ENCODE data around the gene KRTAP5-9.
"Not testable (repeated sequence)": the region's sequence is repeated elsewhere in the genome, so short reads cannot be mapped to it uniquely, and the experiment has no call there.

KRTAP5-9 gene

DNA sequence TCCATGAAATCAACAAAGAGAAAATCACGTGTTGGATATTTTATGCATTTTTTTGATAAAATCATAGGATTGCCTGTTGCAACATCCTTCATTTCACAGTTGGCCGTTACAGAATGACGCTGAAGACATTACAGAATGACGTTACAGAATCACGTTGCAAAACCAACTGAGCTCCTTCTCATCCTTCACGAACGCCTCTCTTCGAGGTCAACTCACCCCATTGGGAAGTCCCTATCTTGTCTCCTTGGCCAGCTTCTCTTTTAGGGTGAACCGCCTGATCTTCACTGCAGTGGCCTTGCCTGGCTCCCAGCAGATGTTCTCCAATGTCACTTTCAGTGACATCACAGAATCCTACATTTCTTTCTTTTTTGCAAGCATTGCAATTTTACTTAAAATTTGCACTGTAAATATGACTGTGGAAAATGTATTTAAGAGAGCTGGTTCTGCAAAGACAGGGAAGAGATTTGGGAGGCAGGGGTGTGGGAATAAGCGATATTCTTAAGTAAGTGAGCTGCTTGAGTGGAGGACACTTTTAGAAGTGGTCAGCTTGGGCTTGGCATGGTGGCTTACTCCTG lies 16.1 kb upstream of the KRTAP5-9 start:
- no peak for DNase-seq (ENCODE audit: low read depth in 2 of 2, low spot score in 1 of 2)

DNA sequence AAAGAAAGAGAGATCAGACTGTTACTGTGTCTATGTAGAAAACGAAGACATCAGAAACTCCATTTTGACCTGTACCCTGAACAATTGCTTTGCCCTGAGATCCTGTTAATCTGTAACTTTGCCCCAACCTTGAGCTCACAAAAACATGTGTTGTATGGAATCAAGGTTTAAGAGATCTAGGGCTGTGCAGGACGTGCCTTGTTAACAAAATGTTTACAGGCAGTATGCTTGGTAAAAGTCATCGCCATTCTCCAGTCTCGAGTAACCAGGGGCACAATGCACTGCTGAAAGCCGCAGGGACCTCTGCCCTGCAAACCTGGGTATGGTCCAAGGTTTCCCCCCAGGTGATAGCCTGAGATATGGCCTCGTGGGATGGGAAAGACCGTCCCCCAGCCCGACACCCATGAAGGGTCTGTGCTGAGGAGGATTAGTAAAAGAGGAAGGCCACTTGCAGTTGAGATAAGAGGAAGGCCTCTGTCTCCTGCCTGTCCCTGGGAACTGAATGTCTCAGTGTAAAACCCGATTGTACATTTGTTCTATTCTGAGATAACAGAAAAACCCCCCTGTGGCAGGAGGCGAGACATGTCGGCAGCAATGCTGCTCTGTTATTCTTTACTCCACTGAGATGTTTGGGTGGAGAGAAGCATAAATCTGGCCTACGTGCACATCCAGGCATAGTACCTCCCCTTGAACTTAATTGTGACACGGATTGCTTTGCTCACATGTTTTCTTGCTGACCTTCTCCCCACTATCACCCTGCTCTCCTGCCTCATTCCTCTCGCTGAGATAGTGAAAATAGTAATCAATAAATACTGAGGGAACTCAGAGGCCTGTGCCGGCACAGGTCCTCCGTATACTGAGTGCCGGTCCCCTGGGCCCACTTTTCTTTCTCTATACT lies 13.3 kb upstream of the KRTAP5-9 start:
- not testable (repeated sequence) for DNase-seq (ENCODE audit: low read depth in 2 of 2, low spot score in 1 of 2)

DNA sequence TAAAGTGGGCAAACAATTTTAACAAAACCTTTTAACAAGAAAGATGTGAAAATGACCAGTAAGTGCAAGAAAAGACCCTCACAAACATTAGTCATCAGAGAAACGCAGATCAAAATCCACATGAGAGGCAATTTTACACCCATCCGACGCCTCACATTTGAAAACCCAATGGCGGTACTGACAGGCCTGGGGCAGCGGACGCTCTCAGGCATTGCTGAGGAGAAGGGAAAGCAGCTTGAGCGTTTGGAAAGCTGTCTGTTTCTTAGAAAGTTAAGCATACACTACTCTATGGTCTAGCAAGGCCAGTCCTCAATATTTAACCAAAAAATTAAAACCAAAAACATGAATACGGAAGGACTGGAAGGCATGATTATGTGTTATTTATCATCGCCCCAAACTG lies 12.4 kb upstream of the KRTAP5-9 start:
- no peak for DNase-seq (ENCODE audit: low read depth in 2 of 2, low spot score in 1 of 2)

DNA sequence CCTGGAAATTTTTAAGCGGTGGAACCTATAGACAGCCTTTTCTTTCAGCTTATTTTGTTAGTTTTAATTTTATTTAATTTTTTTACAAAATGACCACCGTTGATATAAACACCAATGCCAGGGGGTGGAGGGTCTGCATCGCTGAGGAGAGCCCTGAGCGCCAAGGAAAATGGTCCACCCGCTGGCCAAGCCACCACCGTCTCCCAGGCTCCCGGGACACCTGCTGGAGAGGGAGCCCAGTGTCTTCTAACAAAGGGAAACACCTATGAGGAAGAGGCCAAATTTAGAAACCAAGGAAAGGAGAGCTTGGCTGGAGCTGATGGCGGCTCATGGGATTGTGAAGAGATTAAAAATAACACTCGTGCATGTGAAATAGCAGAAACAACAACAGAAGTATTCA lies 10.7 kb upstream of the KRTAP5-9 start:
- DNase-seq (ENCODE audit: low read depth in 2 of 2, low spot score in 1 of 2) = no peak

DNA sequence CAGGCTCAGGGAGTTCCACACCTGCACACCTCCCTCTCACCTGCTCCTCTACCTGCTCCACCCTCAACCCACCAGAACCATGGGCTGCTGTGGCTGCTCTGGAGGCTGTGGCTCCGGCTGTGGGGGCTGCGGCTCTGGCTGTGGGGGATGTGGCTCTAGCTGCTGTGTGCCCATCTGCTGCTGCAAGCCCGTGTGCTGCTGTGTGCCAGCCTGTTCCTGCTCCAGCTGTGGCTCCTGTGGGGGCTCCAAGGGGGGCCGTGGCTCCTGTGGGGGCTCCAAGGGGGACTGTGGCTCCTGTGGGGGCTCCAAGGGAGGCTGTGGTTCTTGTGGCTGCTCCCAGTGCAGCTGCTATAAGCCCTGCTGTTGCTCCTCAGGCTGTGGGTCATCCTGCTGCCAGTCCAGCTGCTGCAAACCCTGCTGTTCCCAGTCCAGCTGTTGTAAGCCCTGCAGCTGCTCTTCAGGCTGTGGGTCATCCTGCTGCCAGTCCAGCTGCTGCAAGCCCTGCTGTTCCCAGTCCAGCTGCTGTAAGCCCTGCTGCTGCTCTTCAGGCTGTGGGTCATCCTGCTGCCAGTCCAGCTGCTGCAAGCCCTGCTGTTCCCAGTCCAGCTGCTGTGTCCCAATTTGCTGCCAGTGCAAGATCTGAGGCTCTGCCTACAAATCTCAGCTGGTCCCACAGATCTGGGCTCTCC lies 10.1 kb upstream of the KRTAP5-9 start, which contains the start of gene KRTAP5-8:
KRTAP5-8 (plus strand) TSS at position 49 of the 689 bp plus-strand sequence; CDS start at position 80, 31 bp downstream.
- not testable (repeated sequence) for DNase-seq (ENCODE audit: low read depth in 2 of 2, low spot score in 1 of 2)

DNA sequence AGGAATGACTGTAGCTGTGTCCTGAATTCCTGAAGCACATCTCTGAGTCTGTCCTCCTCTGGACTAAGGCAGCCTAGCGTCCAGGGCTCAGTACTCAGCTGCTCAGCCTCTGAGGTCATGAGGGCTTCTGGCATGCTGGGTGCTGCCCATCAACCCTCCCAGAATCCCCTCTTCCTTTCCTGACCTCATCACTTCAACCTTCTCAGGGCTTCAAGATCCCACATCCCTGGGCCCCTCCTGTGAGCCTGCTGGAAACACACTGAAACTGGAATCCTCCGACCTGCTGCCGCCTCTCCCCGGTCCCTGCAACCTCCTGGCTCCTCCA lies 9.6 kb upstream of the KRTAP5-9 start:
- no peak for DNase-seq (ENCODE audit: low read depth in 2 of 2, low spot score in 1 of 2)

DNA sequence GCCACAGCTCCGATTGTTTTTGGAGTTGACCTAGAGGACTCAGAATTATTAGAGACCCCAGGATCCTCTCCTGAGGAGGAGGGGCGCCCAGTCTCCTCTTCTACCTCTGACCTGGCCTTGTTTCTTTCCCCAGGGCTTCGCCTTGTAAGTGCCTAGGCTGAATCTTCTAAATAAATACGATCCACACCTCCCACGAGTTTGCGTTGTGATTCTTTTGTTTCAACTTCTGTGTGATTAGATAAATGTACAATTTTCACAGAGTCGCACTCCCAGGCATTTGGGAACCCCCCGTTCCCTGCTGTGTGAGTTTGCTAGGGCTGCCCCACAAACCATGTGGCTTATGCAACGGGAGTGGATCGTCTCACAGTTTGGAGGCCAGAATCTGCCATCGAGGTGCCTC lies 9.2 kb upstream of the KRTAP5-9 start:
- DNase-seq (ENCODE audit: low read depth in 2 of 2, low spot score in 1 of 2) = no peak

DNA sequence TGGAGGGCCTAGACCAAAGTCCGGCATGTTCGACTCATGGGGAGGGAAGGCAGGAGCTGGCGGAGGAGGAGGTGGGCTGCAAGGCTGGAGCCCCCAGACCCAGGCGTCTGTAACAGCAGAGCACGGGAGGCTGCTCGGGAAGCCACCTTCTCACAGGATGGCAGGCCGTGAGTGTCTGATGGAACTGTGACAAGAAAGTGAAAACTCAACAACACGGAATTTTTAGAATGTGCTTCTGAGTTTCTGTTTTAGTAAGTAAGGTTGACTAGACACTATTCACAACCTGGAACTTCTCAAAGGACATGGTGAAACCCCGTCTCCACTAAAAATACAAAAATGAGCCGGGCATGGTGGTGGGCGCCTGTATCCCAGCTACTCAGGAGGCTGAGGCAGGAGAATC lies 8.2 kb upstream of the KRTAP5-9 start:
- not testable (repeated sequence) for DNase-seq (ENCODE audit: low read depth in 2 of 2, low spot score in 1 of 2)

DNA sequence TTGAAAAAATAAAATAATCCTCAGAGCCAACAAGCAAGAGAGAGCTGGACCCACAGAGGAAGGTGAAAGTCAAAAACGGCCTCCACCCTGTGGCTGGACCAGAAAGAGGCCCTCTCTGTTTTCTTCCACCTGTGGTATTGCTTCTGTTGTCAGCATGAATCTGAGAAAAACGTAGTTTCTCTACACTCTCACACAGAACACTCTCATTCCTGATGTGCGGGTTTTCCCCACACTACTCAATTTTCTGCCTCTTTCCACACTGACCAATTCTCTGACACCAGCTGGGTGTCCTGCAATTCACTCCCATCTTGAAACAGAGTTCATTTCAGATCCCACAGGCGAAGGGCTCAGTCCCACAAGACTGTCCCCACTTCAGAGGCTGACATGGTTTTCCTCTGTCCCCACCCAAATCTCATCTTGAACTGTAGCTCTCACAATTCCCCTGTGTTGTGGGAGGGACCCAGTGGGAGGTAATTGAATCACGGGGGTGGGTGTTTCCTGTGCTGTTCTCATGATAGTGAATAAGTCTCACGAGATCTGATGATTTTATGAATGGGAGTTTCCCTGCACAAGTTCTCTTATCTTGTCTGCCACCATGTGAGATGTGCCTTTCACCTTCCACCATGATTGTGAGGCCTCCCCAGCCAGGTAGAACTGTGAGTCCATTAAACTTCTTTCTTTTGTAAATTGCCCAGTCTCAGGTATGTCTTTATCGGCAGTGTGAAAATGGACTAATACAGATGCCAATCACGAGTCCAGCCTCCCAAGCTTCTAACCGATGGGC lies 7.5 kb upstream of the KRTAP5-9 start:
- DNase-seq (ENCODE audit: low read depth in 2 of 2, low spot score in 1 of 2) = not testable (repeated sequence)

DNA sequence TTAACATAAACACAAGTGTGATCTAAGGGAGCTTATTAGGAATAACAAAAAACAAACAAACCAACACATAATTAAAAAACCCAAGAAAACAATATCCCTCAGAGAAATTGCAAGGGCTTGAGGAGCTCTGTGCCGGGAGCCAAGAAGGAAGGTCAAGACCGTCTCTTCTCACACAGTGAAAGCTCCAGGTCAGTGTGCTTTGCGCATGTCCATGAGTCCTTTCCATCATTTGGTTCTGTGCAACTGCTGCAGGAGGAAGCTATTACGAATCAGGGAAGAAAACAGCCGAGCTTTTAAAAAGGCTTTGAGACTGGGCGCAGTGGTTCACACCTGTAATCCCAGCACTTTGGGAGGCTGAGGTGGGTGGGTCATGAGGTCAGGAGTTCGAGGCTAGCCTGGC lies 5.8 kb upstream of the KRTAP5-9 start:
- DNase-seq (ENCODE audit: low read depth in 2 of 2, low spot score in 1 of 2) = no peak

DNA sequence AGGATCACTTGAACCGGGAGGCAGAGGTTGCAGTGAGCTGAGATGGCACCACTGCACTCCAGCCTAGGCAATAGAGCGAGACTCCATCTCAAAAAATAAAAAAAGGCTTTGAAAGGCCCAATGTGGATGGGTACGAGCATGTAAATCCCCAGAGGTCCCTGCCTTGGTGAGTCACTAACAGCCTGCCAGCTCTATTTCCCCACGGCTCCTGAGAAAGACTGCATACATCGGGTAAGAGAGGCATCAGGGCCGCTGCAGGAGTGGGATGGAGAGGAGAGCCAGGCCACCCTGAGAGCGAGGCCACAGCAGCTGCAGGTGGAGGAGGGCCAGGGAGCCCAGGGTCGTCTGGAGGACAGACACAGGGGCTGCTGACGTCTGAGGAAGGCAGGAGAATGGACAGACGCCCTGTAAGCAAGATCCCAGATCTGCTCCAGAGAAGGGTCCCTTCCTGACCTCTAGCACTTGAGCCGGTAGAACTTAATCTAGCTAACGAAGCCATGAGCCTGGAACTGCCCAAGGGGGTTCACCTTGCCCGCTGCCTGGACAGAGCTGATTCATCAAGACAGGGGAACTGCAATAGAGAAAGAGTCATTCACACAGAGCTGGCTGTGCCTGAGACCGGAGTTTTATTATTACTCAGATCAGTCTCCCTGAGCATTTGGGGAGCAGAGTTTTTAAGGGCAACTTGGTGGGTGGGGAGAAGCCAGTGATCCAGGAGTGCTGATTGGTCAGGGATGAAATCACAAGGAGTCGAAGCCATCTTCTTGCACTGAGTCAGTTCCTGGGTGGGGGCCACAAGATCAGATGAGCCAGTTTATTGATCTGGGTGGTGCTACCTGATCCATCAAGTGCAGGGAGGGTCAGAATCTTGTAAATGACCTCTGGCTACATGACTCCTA lies 5.1 kb upstream of the KRTAP5-9 start:
- no peak for DNase-seq (ENCODE audit: low read depth in 2 of 2, low spot score in 1 of 2)

DNA sequence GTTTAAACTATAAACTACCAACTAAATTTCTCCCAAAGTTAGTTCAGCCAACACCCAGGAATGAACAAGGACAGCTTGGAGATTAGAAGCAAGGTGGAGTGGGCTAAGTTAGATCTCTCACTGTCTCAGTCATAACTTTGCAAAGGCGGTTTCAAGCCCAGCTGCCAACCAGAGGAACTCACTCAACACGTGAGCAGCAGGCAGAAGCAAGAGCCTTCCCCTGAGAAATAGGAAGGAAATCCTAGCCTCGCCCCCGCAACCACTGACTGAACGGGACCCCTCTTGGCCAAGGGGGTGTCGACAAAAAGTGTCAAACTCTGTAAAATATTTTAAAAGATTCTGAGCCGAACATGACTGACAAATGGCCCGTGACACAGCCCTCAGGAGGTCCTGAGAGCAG lies 4.4 kb upstream of the KRTAP5-9 start:
- no peak for DNase-seq (ENCODE audit: low read depth in 2 of 2, low spot score in 1 of 2)

DNA sequence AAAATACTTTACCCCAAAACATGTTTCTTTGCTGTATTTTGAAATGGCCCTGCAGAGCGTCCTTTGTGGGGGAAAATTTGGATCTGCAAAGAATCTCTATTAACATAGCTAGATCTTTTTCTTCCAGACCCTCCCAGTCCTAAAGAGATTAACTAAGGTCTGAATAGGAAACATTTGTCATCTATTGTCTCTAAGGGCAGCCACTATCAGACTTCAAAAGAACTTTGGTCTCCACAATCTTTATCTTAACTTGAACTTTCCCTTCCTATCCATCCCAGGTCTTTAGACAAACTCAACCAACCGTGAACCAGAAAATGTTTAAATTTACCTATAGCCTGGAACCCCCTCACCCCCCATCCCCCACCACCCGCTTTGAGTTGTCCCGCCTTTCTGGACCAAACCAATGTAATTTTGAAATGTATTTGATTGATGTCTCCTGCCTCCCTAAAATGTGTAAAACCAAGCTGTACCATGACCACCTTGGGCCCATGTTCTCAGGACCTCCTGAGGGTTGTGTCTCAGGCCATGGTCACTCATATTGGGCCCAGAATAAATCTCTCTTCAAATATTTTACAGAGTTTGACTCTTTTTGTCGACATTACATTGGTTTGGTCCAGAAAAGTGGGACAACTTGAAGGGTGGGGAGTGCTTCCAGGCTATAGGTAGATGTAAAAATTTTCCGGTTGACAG lies 3.5 kb upstream of the KRTAP5-9 start:
- no peak for DNase-seq (ENCODE audit: low read depth in 2 of 2, low spot score in 1 of 2)

DNA sequence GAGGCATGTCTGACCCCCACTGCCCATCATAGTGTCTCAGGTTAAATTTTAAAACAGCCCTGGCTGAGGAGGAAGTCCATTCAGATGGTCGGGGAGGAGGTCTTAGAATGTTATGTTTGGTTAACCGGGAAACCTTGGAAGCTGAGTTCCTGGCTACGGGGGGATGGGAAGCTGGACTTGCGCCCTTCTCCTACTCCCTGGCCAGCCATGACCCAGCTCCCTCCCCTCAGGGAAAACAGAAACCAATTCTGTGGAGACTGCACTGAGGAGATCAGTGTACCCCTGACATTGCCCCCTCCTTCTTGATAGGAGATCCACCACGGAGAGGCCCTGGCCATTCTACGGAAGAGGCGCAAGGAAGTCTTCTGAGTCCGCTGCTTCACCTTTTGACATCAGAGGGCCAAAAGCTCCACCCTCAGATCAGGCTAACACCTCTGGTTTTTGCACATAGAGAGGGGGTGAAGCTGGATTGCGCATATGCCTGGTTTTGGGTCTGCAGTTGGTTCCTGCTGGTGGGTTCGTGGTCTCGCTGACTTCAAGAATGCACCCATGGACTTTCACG lies 2.7 kb upstream of the KRTAP5-9 start:
- no peak for DNase-seq (ENCODE audit: low read depth in 2 of 2, low spot score in 1 of 2)

DNA sequence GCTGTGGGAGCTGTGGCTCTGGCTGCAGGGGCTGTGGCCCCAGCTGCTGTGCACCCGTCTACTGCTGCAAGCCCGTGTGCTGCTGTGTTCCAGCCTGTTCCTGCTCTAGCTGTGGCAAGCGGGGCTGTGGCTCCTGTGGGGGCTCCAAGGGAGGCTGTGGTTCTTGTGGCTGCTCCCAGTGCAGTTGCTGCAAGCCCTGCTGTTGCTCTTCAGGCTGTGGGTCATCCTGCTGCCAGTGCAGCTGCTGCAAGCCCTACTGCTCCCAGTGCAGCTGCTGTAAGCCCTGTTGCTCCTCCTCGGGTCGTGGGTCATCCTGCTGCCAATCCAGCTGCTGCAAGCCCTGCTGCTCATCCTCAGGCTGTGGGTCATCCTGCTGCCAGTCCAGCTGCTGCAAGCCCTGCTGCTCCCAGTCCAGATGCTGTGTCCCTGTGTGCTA lies 514 bp downstream of the KRTAP5-9 start:
- no peak for DNase-seq (ENCODE audit: low read depth in 2 of 2, low spot score in 1 of 2)

DNA sequence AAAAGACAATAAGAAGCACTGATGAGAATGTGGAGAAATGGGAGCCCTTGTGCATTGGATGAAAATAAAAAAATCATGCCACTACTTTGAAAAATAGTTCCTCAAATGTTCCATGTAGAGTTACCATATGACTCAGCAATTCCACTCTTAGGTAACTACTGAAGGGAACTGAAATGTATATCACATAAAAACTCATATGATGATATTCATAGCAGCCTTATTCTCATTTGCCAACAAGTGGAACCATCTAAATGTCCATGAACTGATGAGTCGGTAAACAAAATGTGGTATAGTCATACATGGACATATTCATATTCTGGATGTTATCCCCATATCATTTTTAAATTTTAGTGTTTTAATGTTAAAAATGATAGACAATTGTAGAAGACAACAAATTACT lies 3.5 kb downstream of the KRTAP5-9 start:
- DNase-seq (ENCODE audit: low read depth in 2 of 2, low spot score in 1 of 2) = no peak

DNA sequence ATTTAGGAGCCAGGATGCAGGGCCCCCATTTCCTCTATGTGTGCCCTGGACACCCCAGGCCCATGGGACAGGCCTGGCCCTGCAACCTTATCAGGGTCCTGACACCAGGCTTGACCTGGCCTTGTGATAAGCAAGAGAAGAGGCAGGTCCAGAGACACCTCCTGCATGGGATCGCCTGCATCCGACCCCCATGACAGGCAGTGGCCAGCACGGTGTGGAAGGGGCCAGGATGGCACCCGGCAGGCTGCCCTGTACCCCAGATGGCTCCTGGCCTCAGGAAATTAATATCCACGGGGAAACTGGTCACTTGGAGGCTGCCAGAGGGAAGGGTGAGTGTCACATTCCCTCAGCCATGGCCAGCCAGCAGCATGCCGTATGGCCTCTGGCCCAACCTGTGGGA lies 6.8 kb downstream of the KRTAP5-9 start:
- DNase-seq (ENCODE audit: low read depth in 2 of 2, low spot score in 1 of 2) = no peak

DNA sequence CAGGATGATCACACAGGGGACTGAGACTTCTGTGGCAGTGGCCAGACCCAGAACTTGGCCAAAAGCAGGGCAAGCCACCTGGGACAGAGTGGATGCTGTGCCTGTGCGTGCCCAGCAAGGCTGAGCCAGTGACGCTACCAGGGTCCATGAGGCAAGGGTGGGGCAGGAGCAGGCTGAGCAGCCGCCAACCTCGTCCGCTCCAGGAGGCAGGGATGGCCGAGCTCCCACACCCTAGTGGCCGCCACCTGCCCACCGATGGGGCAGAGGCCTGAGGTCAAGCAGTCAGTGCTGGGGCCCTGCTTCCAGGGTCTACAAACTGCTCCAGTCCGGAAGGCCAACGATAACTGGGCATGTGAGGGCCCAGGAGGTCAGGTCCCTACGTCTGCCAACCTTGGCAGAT lies 7.3 kb downstream of the KRTAP5-9 start:
- DNase-seq (ENCODE audit: low read depth in 2 of 2, low spot score in 1 of 2) = no peak

DNA sequence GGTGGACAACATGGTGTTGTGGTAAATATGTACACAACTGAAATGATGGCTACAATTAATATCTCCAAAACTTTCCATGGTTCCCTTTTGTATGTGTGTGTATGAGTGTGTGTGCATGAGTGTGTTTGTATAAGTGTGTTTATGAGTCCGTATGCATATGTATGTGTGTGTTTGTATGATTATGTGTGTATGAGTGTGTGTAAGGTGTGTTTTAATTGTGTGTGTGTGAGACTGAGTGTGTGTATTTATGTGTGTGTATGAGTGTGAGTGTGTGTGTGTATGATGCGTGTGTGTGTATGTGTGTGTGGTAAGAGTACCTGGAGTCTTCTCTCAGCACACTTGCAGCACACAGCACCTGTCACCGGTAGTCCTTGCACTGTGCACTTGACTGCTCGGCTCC lies 7.8 kb downstream of the KRTAP5-9 start:
- DNase-seq (ENCODE audit: low read depth in 2 of 2, low spot score in 1 of 2) = no peak

Data from stimulated activated CD8-positive, alpha-beta memory T cell treated with anti-CD3 and anti-CD28 coated beads, Interleukin-4, amount 100 ng/mL, for 1 hour (primary cell).